K562 (cell line): Measurements from ENCODE around the gene HOXB8. TPM values are rescaled to one million over a fixed set of nuclear protein-coding genes. Genes with fewer than 3 reads are reported as not detected.
A peak's percentile ranks its signal among the peaks of the same experiment; 100 is the strongest.

ENCODE experiments used
- ATAC-seq: fragments of 200-7000 bp; cut with Tn5 transposase; 3 replicates; pipeline ENCODE4 v1.9.1; 2020; ENCODE audit warnings: moderate library complexity
- BruUV-seq: library from RNA; stranded (reverse); fragments of 400-500 nt; replicated peaks from 2 replicates; lab custom pipeline; 2021; lab: Mats Ljungman, UMichigan
- CTCF ChIA-PET: fragments of 300-600 bp; formaldehyde crosslinking; extraction: SDS; loops from one replicate; lab custom pipeline; 2021; ENCODE audit warnings: low intra/inter-chr PET ratio; lab: Yijun Ruan, JAX
- POLR2A ChIA-PET: fragments of 300-600, 350-650 bp; sonication (Branson Sonifier 250); formaldehyde crosslinking; extraction: SDS; loops from one replicate; lab custom pipeline; 2021; ENCODE audit warnings: antibody characterized with exemption, inconsistent platforms; lab: Yijun Ruan, JAX
- DNase-seq, 4 experiments: peaks; one replicate each; pipeline versions ENCODE4 v3.0.0 to v3.0.0-alpha.2; 2011 to 2018; ENCODE audit warnings: low spot score in 3 of 4, mixed read lengths in 3 of 4; ENCODE audit errors: extremely low read depth in 1 of 4
- FAIRE-seq: peaks from 2 replicates; lab custom pipeline; 2011; peaks lifted over from hg19 to GRCh38; lab: Jason Lieb, UNC
- H2AFZ ChIP-seq: 2 replicates; pipeline ENCODE4 v1.6.0; 2011; ENCODE audit warnings: low read depth, low read length, control low read depth, inconsistent platforms
- H3K27ac ChIP-seq: fragments of 200-600 bp; 3 replicates; pipeline ENCODE4 v1.8.0; 2011; ENCODE audit warnings: low read depth, mild to moderate bottlenecking, control low read depth, inconsistent platforms, low read length, moderate library complexity, mixed read lengths; ENCODE audit errors: extremely low read depth
- H3K27me3 ChIP-seq, 2 experiments: fragments of 300-600 bp in 1 of 2; 2 replicates in 1 of 2; 3 replicates in 1 of 2; pipeline versions ENCODE4 v1.6.0 to v1.8.0; 2011; ENCODE audit warnings: inconsistent platforms in 2 of 2, low read length in 2 of 2, mild to moderate bottlenecking in 1 of 2, mixed read lengths in 1 of 2, moderate library complexity in 1 of 2; ENCODE audit not compliant: control insufficient read depth in 2 of 2, insufficient read depth in 2 of 2
- H3K36me3 ChIP-seq: fragments of 300-600 bp; 3 replicates; pipeline ENCODE4 v1.8.0; 2011; ENCODE audit warnings: mild to moderate bottlenecking, low read length, inconsistent platforms; ENCODE audit not compliant: control insufficient read depth, insufficient read depth
- H3K4me1 ChIP-seq, 2 experiments: fragments of 200-600 bp in 1 of 2; replicated peaks in 1 of 2; 2 replicates in 1 of 2; 3 replicates in 1 of 2; pipeline versions ENCODE4 v1.5.1 to v1.8.0; 2011; ENCODE audit warnings: inconsistent platforms in 2 of 2, low read length in 2 of 2, mild to moderate bottlenecking in 1 of 2, mixed read lengths in 1 of 2, moderate library complexity in 1 of 2; ENCODE audit not compliant: control insufficient read depth in 2 of 2, insufficient read depth in 2 of 2
- H3K4me2 ChIP-seq: 2 replicates; pipeline ENCODE4 v1.6.1; 2011; ENCODE audit warnings: low read length, control low read depth, inconsistent platforms, mixed read lengths; ENCODE audit not compliant: insufficient read depth
- H3K4me3 ChIP-seq: fragments of 200-600 bp; sonication (generic), shearing (Covaris generic); 2 replicates; pipeline ENCODE4 v1.5.1; 2016; ENCODE audit warnings: control low read depth, inconsistent platforms
- H3K79me2 ChIP-seq: fragments of 200-600 bp; 3 replicates; pipeline ENCODE4 v1.8.0; 2011; ENCODE audit warnings: low read length, inconsistent platforms; ENCODE audit not compliant: control insufficient read depth, insufficient read depth
- H3K9ac ChIP-seq, 2 experiments: 2 replicates each; pipeline versions ENCODE4 v1.6.0 to v1.6.1; 2011; ENCODE audit warnings: low read depth in 2 of 2, low read length in 2 of 2, control low read depth in 1 of 2, inconsistent platforms in 1 of 2, mild to moderate bottlenecking in 1 of 2, mixed read lengths in 1 of 2; ENCODE audit not compliant: insufficient read depth in 1 of 2
- H3K9me1 ChIP-seq: one replicate; pipeline ENCODE4 v1.6.0; 2011; ENCODE audit warnings: inconsistent platforms, mild to moderate bottlenecking, low read length, moderate library complexity; ENCODE audit not compliant: control insufficient read depth, insufficient read depth
- H3K9me3 ChIP-seq: replicated peaks from 2 replicates; pipeline ENCODE4 v1.5.1; 2011; ENCODE audit warnings: low read depth, low read length, inconsistent platforms; ENCODE audit not compliant: control insufficient read depth, insufficient read depth
- H4K20me1 ChIP-seq: replicated peaks from 2 replicates; pipeline ENCODE4 v1.6.1; 2011; ENCODE audit warnings: low read length, inconsistent platforms, mixed read lengths; ENCODE audit not compliant: control insufficient read depth, insufficient read depth
- ARNT ChIP-seq, 2 experiments: fragments of 450-650 bp; IDR thresholded peaks; 2 replicates each; pipeline ENCODE4 v1.6.1; 2016; ENCODE audit warnings: mild to moderate bottlenecking in 1 of 2
- HDGF ChIP-seq: fragments of 450-650 bp; IDR thresholded peaks from 2 replicates; pipeline ENCODE4 v1.6.1; 2016
- HIVEP1 ChIP-seq: fragments of 250-450 bp; sonication (Bioruptor Pico); IDR thresholded peaks from 2 replicates; pipeline ENCODE4 v1.4.0; 2020; ENCODE audit warnings: mild to moderate bottlenecking
- NCOA2 ChIP-seq, 2 experiments: fragments of 450-650 bp; IDR thresholded peaks; 2 replicates each; pipeline ENCODE4 v1.6.1; 2018; ENCODE audit warnings: mild to moderate bottlenecking in 2 of 2, moderate library complexity in 1 of 2; ENCODE audit not compliant: partially characterized antibody in 2 of 2
- PRMT5 ChIP-seq: sonication (generic); formaldehyde crosslinking; IDR thresholded peaks from 2 replicates; pipeline ENCODE4 v1.5.0; 2020; ENCODE audit warnings: missing genetic modification reagents
- PYGO2 ChIP-seq: fragments of 450-650 bp; IDR thresholded peaks from 2 replicates; pipeline ENCODE4 v1.6.1; 2016; ENCODE audit warnings: mild to moderate bottlenecking, missing genetic modification characterization, moderate library complexity, missing compliant biosample characterization
- RNF2 ChIP-seq: sonication (generic); IDR thresholded peaks from 2 replicates; pipeline ENCODE4 v1.6.1; 2016
- SMAD4 ChIP-seq: fragments of 250-450 bp; sonication (Bioruptor Pico); conservative IDR thresholded peaks from 2 replicates; pipeline ENCODE4 v1.8.0; 2021; ENCODE audit warnings: inconsistent platforms, mild to moderate bottlenecking, moderate library complexity
- TBP ChIP-seq: optimal IDR thresholded peaks from 2 replicates; pipeline ENCODE3; 2011; ENCODE audit warnings: low read depth, low read length, improper control_type of control experiment
- TCFL5 ChIP-seq: fragments of 250-450 bp; sonication (Bioruptor Pico); conservative IDR thresholded peaks from 2 replicates; pipeline ENCODE4 v1.6.1; 2021; ENCODE audit warnings: mild to moderate bottlenecking, moderate library complexity, matching md5 sums
- ZBED1 ChIP-seq: IDR thresholded peaks from 2 replicates; pipeline ENCODE4 v1.6.1; 2014
- ZKSCAN1 ChIP-seq: fragments of 150-350 bp; IDR thresholded peaks from 2 replicates; pipeline ENCODE4 v1.6.1; 2016; ENCODE audit warnings: low read depth, low read length
- ZNF174 ChIP-seq: fragments of 250-450 bp; sonication (Bioruptor Pico); IDR thresholded peaks from 2 replicates; pipeline ENCODE4 v1.4.0; 2020; ENCODE audit warnings: mild to moderate bottlenecking
- ZNF217 ChIP-seq: sonication (generic); formaldehyde crosslinking; IDR thresholded peaks from 2 replicates; pipeline ENCODE4 v1.8.0; 2022; ENCODE audit warnings: mild to moderate bottlenecking, missing genetic modification reagents
- ZNF23 ChIP-seq: fragments of 250-450 bp; sonication (Bioruptor Pico); IDR thresholded peaks from 2 replicates; pipeline ENCODE4 v1.4.0; 2020; ENCODE audit warnings: mild to moderate bottlenecking
- ZNF583 ChIP-seq: fragments of 250-450 bp; sonication (Bioruptor Pico); IDR thresholded peaks from 2 replicates; pipeline ENCODE4 v1.4.0; 2020
- WGBS: fragments of 100-300 bp; shearing (Covaris generic); methylation state at CpG from one replicate; pipeline ENCODE4 v1.1.6; 2016; ENCODE audit warnings: low coverage, mixed read lengths; ENCODE audit not compliant: insufficient coverage; ENCODE audit errors: missing lambda C conversion rate; 5-methylcytosine and 5-hydroxymethylcytosine counted together
- in situ Hi-C: fragments of 300-500 bp; cut with MboI; formaldehyde crosslinking; loops from 4 replicates; pipeline ENCODE4 v1.15.0; 2018; ENCODE audit warnings: inconsistent platforms, mixed read lengths
- intact Hi-C: fragments of 100-400 bp; cut with micrococcal nuclease; formaldehyde crosslinking; loops from 2 replicates; pipeline ENCODE4 v1.14.2; 2022
- polyA plus RNA-seq, 8 experiments: library from polyadenylated mRNA; depleted of rRNA in 4 of 8; stranded (reverse) in 5 of 8; unstranded in 3 of 8; fragments of >200 nt; fragmentation: Nextera tagmentation in 2 of 8; fragmentation: Illumina TruSeq in 1 of 8; extraction: Ambion mirVana in 2 of 8; extraction: Trizol in 1 of 8; gene quantifications; 2 replicates each; pipeline versions ENCODE4 v1.2.1 to v1.2.3, GENCODE V29; 2011 to 2014; ENCODE audit warnings: inconsistent platforms in 1 of 8, missing spikeins in 1 of 8
- total RNA-seq, 7 experiments: library from RNA; depleted of rRNA in 6 of 7; stranded (reverse); fragments of >200 nt in 6 of 7; fragmentation: Illumina TruSeq in 2 of 7; extraction: Trizol in 2 of 7; gene quantifications; 2 replicates each; pipeline versions ENCODE4 v1.2.1 to v1.2.3, GENCODE V29; 2011 to 2021; ENCODE audit warnings: low replicate concordance in 1 of 7
- TF ChIP-seq, protein P1 (sequence below): fragments of 250-450 bp; sonication (Bioruptor Pico); IDR thresholded peaks from 2 replicates; pipeline ENCODE4 v1.8.0; 2021; ENCODE audit warnings: moderate library complexity, mild to moderate bottlenecking, inconsistent platforms
- TF ChIP-seq, protein P2 (sequence below): fragments of 450-650 bp; formaldehyde crosslinking; IDR thresholded peaks from 2 replicates; pipeline ENCODE4 v1.4.0; 2020; ENCODE audit warnings: mild to moderate bottlenecking, moderate library complexity
- TF ChIP-seq, protein P3 (sequence below): fragments of 250-450 bp; sonication (Bioruptor Pico); IDR thresholded peaks from 2 replicates; pipeline ENCODE4 v1.4.0; 2020

Gene HOXB8
- total and polyA plus RNA-seq, 9 of the 15 experiments (the other 6 are each of a cell fraction or from before 2014, with no cell fraction given): 0.52 to 23.8 (median 3.6) TPM

DNA sequence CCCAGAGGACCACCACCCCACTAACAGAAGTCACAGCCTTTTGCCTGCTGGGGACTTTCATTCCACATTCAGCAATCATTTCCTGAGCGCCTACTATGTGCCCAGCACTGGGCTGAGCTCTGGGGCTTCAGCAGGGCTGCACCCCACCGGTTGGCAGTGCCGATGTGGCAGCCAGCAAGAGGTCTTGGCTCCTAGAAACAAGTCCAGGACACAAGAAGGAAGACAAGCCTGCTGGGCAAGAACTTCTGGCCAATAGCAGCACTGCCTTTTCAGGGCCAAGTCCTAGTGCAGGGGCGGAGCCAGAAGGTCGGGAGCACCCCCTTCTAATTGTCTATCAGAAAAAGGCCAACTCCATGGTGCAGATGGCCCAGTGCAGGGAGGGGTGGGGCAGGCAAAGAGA, 24.0 kb upstream of the HOXB8 start:
- in situ Hi-C loops (no loop called here), intact Hi-C loops (no loop called here)
- FAIRE-seq: peak; percentile 90
- H3K4me3 ChIP-seq: no peak overlapping the region
- peaks cover 8% of the 10 kb centered on the region; the same call in 1 of the 3 replicates for H3K36me3 ChIP-seq
- H3K27ac ChIP-seq: peak overlapping the region; percentile 39; the same call in 1 of the 3 replicates
- H3K27me3 ChIP-seq: no peaks in the 10 kb centered on the region
- no TSS peak for BruUV-seq
- H3K4me2 ChIP-seq: peak overlapping the region; percentile 48
- H3K4me1 ChIP-seq: peaks cover 41 to 50% of the 10 kb centered on the region in 2 experiments
- peak; percentile 68 to 83 (median 78) for DNase-seq
- peak; percentile 80 for ATAC-seq
- POLR2A ChIA-PET: interaction anchor here (0.7 to 5.1 kb wide), 4 partner anchors 10 to 34 kb away, joined by 3 to 23 read pairs (median 9); partner anchors contain the start of genes HOXB6 and HOXB9
- CTCF ChIA-PET: no interaction called here
- peak overlapping the region; percentile 20 to 33; a peak in 2 of 4 replicates for H3K9ac ChIP-seq
- peak overlapping the region; percentile 51 for H2AFZ ChIP-seq
- no peaks in the 10 kb centered on the region for H3K9me3 ChIP-seq
- H4K20me1 ChIP-seq: no peaks in the 10 kb centered on the region
- H3K79me2 ChIP-seq: peaks cover 23% of the 10 kb centered on the region; the same call in 2 of the 3 replicates
- 30% methylated on average over 5 of the region's 5 CpGs for WGBS
- peaks cover 4% of the 10 kb centered on the region for H3K9me1 ChIP-seq
- TF ChIP-seq, protein P1, sequence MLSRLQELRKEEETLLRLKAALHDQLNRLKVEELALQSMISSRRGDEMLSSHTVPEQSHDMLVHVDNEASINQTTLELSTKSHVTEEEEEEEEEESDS: no peak
- TF ChIP-seq HDGF (no peak), ZNF583 (CRISPR knock-in tag) (no peak), ARNT (IDR thresholded peaks at IDR 0.05) (no peak), ZBED1 (no peak), NCOA2 (IDR thresholded peaks at IDR 0.05; ENCODE audit: partially characterized antibody in 2 of 2) (no peak), ZKSCAN1 (peak; percentile 93), PRMT5 (CRISPR knock-in tag) (no peak), ZNF23 (CRISPR knock-in tag) (no peak), ZNF217 (CRISPR knock-in tag) (no peak), RNF2 (no peak), TCFL5 (CRISPR knock-in tag) (no peak), PYGO2 (tag) (no peak), ZNF174 (no peak), HIVEP1 (CRISPR knock-in tag) (no peak), SMAD4 (CRISPR knock-in tag) (no peak), TBP (peak; percentile 25)
- TF ChIP-seq, protein P2, sequence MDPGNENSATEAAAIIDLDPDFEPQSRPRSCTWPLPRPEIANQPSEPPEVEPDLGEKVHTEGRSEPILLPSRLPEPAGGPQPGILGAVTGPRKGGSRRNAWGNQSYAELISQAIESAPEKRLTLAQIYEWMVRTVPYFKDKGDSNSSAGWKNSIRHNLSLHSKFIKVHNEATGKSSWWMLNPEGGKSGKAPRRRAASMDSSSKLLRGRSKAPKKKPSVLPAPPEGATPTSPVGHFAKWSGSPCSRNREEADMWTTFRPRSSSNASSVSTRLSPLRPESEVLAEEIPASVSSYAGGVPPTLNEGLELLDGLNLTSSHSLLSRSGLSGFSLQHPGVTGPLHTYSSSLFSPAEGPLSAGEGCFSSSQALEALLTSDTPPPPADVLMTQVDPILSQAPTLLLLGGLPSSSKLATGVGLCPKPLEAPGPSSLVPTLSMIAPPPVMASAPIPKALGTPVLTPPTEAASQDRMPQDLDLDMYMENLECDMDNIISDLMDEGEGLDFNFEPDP (CRISPR knock-in tag): no peak
- TF ChIP-seq, protein P3, sequence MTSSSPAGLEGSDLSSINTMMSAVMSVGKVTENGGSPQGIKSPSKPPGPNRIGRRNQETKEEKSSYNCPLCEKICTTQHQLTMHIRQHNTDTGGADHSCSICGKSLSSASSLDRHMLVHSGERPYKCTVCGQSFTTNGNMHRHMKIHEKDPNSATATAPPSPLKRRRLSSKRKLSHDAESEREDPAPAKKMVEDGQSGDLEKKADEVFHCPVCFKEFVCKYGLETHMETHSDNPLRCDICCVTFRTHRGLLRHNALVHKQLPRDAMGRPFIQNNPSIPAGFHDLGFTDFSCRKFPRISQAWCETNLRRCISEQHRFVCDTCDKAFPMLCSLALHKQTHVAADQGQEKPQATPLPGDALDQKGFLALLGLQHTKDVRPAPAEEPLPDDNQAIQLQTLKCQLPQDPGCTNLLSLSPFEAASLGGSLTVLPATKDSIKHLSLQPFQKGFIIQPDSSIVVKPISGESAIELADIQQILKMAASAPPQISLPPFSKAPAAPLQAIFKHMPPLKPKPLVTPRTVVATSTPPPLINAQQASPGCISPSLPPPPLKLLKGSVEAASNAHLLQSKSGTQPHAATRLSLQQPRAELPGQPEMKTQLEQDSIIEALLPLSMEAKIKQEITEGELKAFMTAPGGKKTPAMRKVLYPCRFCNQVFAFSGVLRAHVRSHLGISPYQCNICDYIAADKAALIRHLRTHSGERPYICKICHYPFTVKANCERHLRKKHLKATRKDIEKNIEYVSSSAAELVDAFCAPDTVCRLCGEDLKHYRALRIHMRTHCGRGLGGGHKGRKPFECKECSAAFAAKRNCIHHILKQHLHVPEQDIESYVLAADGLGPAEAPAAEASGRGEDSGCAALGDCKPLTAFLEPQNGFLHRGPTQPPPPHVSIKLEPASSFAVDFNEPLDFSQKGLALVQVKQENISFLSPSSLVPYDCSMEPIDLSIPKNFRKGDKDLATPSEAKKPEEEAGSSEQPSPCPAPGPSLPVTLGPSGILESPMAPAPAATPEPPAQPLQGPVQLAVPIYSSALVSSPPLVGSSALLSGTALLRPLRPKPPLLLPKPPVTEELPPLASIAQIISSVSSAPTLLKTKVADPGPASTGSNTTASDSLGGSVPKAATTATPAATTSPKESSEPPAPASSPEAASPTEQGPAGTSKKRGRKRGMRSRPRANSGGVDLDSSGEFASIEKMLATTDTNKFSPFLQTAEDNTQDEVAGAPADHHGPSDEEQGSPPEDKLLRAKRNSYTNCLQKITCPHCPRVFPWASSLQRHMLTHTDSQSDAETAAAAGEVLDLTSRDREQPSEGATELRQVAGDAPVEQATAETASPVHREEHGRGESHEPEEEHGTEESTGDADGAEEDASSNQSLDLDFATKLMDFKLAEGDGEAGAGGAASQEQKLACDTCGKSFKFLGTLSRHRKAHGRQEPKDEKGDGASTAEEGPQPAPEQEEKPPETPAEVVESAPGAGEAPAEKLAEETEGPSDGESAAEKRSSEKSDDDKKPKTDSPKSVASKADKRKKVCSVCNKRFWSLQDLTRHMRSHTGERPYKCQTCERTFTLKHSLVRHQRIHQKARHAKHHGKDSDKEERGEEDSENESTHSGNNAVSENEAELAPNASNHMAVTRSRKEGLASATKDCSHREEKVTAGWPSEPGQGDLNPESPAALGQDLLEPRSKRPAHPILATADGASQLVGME: no peak
